ENCODE measurements around the gene SMYD3.

SMYD3 gene

GRCh38 chr1:246153796-246154212 is 353.3 kb downstream of the SMYD3 start:
- no peak for DNase-seq (ENCODE audit: low read depth in 3 of 3, low spot score in 1 of 3)

GRCh38 chr1:246152986-246153431 is 354.1 kb downstream of the SMYD3 start:
- DNase-seq (ENCODE audit: low read depth in 3 of 3, low spot score in 1 of 3), result no peak

GRCh38 chr1:246151796-246152434 is 355.2 kb downstream of the SMYD3 start:
- DNase-seq (ENCODE audit: low read depth in 3 of 3, low spot score in 1 of 3), result no peak

GRCh38 chr1:246149543-246149942 is 357.5 kb downstream of the SMYD3 start:
- DNase-seq (ENCODE audit: low read depth in 3 of 3, low spot score in 1 of 3), result no peak

GRCh38 chr1:246147524-246148461 is 359.3 kb downstream of the SMYD3 start:
- no peak for DNase-seq (ENCODE audit: low read depth in 3 of 3, low spot score in 1 of 3)

- DNase-seq (ENCODE audit: low read depth in 3 of 3, low spot score in 1 of 3), result no peak
These were observed 360.1 kb downstream of the SMYD3 start for GRCh38 chr1:246146804-246147523.

- no peak for DNase-seq (ENCODE audit: low read depth in 3 of 3, low spot score in 1 of 3)
These were observed 361.2 kb downstream of the SMYD3 start for GRCh38 chr1:246145900-246146299.

GRCh38 chr1:246144931-246145330 is 362.1 kb downstream of the SMYD3 start:
- no peak for DNase-seq (ENCODE audit: low read depth in 3 of 3, low spot score in 1 of 3)

- no peak for DNase-seq (ENCODE audit: low read depth in 3 of 3, low spot score in 1 of 3)
These were observed 364.7 kb downstream of the SMYD3 start for GRCh38 chr1:246142320-246142893.

- no peak for DNase-seq (ENCODE audit: low read depth in 3 of 3, low spot score in 1 of 3)
These were observed 365.8 kb downstream of the SMYD3 start for GRCh38 chr1:246141306-246141705.

- no peak for DNase-seq (ENCODE audit: low read depth in 3 of 3, low spot score in 1 of 3)
These were observed 367.3 kb downstream of the SMYD3 start for GRCh38 chr1:246139745-246140182.

GRCh38 chr1:246138781-246139180 is 368.3 kb downstream of the SMYD3 start:
- DNase-seq (ENCODE audit: low read depth in 3 of 3, low spot score in 1 of 3), result no peak

- no peak for DNase-seq (ENCODE audit: low read depth in 3 of 3, low spot score in 1 of 3)
These were observed 370.6 kb downstream of the SMYD3 start for GRCh38 chr1:246136477-246136876.

- DNase-seq (ENCODE audit: low read depth in 3 of 3, low spot score in 1 of 3), result no peak
These were observed 372.3 kb downstream of the SMYD3 start for GRCh38 chr1:246134789-246135188.

GRCh38 chr1:246131095-246131494 is 376.0 kb downstream of the SMYD3 start:
- DNase-seq (ENCODE audit: low read depth in 3 of 3, low spot score in 1 of 3), result no peak

- no peak for DNase-seq (ENCODE audit: low read depth in 3 of 3, low spot score in 1 of 3)
These were observed 378.5 kb downstream of the SMYD3 start for GRCh38 chr1:246128494-246129069.

- DNase-seq (ENCODE audit: low read depth in 3 of 3, low spot score in 1 of 3), result no peak
These were observed 380.5 kb downstream of the SMYD3 start for GRCh38 chr1:246126580-246126979.

GRCh38 chr1:246122071-246122470 is 385.0 kb downstream of the SMYD3 start:
- DNase-seq (ENCODE audit: low read depth in 3 of 3, low spot score in 1 of 3), result no peak

- DNase-seq (ENCODE audit: low read depth in 3 of 3, low spot score in 1 of 3), result no peak
These were observed 385.5 kb downstream of the SMYD3 start for GRCh38 chr1:246121533-246121932.

- DNase-seq (ENCODE audit: low read depth in 3 of 3, low spot score in 1 of 3), result no peak
These were observed 389.9 kb downstream of the SMYD3 start for GRCh38 chr1:246117066-246117791.

Measured in stimulated activated CD4-positive, alpha-beta T cell treated with anti-CD3 and anti-CD28 coated beads, TNF-alpha, amount 100 ng/mL, for 1 hour (primary cell).